Fibroblast of lung (primary cell): ENCODE measurements around the gene SPACA1. TPM values are rescaled to one million over a fixed set of nuclear protein-coding genes. Genes with fewer than 3 reads are reported as not detected.

Experiments
- DNase-seq, 2 donors: peaks; one replicate each; pipeline versions ENCODE4 v3.0.0 to v3.0.0-alpha.2; 2010; ENCODE audit warnings: low read depth in 2 of 2
- H2AFZ ChIP-seq: 2 replicates; pipeline ENCODE4 v1.5.1; 2012; ENCODE audit warnings: low read length, control low read depth, inconsistent platforms
- H3K27ac ChIP-seq: 2 replicates; pipeline ENCODE4 v1.5.1; 2011; ENCODE audit warnings: low read length, control low read depth; ENCODE audit not compliant: insufficient read depth
- H3K27me3 ChIP-seq: 2 replicates; pipeline ENCODE4 v1.5.1; 2011; ENCODE audit warnings: mild to moderate bottlenecking, low read length; ENCODE audit not compliant: control insufficient read depth, insufficient read depth
- H3K36me3 ChIP-seq: 2 replicates; pipeline ENCODE4 v1.5.1; 2011; ENCODE audit warnings: low read length; ENCODE audit not compliant: control insufficient read depth, insufficient read depth
- H3K4me1 ChIP-seq: 2 replicates; pipeline ENCODE4 v1.5.1; 2011; ENCODE audit warnings: low read length; ENCODE audit not compliant: control insufficient read depth, insufficient read depth; ENCODE audit errors: extremely low read depth
- H3K4me2 ChIP-seq: 2 replicates; pipeline ENCODE4 v1.5.1; 2011; ENCODE audit warnings: low read length, control low read depth; ENCODE audit not compliant: insufficient read depth; ENCODE audit errors: extremely low read depth
- H3K4me3 ChIP-seq, 4 experiments: fragments of 200-600 bp in 1 of 4; sonication (generic) in 1 of 4; replicated peaks in 1 of 4; 2 replicates each; pipeline ENCODE4 v1.5.1; 2011 to 2016; ENCODE audit warnings: low read length in 4 of 4, low read depth in 3 of 4, mild to moderate bottlenecking in 3 of 4, control low read depth in 2 of 4, inconsistent platforms in 1 of 4, mixed read lengths in 1 of 4; ENCODE audit not compliant: insufficient read depth in 1 of 4; ENCODE audit errors: control extremely low read depth in 1 of 4
- H3K79me2 ChIP-seq: 2 replicates; pipeline ENCODE4 v1.5.1; 2012; ENCODE audit warnings: mild to moderate bottlenecking, low read length, inconsistent platforms; ENCODE audit not compliant: control insufficient read depth, insufficient read depth
- H3K9ac ChIP-seq: 2 replicates; pipeline ENCODE4 v1.5.1; 2011; ENCODE audit warnings: mild to moderate bottlenecking, low read length, control low read depth; ENCODE audit not compliant: insufficient read depth
- H3K9me3 ChIP-seq: 2 replicates; pipeline ENCODE4 v1.5.1; 2012; ENCODE audit warnings: low read depth, low read length; ENCODE audit not compliant: control insufficient read depth, insufficient read depth
- H4K20me1 ChIP-seq: 2 replicates; pipeline ENCODE4 v1.5.1; 2011; ENCODE audit warnings: low read length; ENCODE audit not compliant: control insufficient read depth, insufficient read depth; ENCODE audit errors: extremely low read depth
- EZH2 ChIP-seq: IDR thresholded peaks from 2 replicates; pipeline ENCODE4 v1.5.1; 2012; ENCODE audit warnings: low read length, control low read depth, mild to moderate bottlenecking; ENCODE audit errors: missing control alignments
- polyA plus RNA-seq, 2 donors: library from polyadenylated mRNA; depleted of rRNA in 1 of 2; stranded (reverse) in 1 of 2; unstranded in 1 of 2; fragments of >200 nt; gene quantifications; 2 replicates each; pipeline ENCODE4 v1.2.1, GENCODE V29; 2011 to 2012; ENCODE audit warnings: missing spikeins in 1 of 2
- total RNA-seq: library from RNA; depleted of rRNA; stranded (reverse); fragments of >200 nt; gene quantifications from 2 replicates; pipeline ENCODE4 v1.2.1, GENCODE V29; 2014
- TF ChIP-seq, protein P1 (sequence below), 2 donors: IDR thresholded peaks in 1 of 2; conservative IDR thresholded peaks in 1 of 2; 1 replicate in 1 of 2; 2 replicates in 1 of 2; pipeline ENCODE4 v1.5.1; 2011 to 2012; ENCODE audit warnings: low read length in 2 of 2, control low read depth in 1 of 2, inconsistent platforms in 1 of 2, low read depth in 1 of 2, mild to moderate bottlenecking in 1 of 2

SPACA1 gene
- total and polyA plus RNA-seq, 2 donors (not counting 1 experiment from before 2014, with no cell fraction given) = not detected

DNA sequence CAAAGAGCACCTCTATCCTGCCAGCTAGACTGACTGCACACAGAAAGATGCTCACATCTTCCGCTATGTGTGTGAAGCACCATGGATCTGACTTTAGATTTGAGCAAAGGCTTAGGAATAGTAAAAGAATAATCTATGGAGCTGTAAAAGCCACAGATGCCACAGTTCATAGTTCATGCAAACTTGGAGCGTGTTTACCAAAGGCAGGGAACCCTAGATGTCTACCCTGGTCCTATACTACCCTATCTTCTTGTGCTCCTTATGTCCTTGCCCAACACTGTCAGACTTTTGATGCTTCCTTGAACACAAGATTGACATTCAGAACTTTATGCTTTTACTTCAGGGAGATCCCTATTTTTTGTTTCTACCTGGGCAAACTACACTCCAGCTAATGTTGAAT, 39.2 kb downstream of the SPACA1 start:
- H3K4me3 ChIP-seq = no peak overlapping the region
- no peak overlapping the region for H3K4me2 ChIP-seq
- TF ChIP-seq, protein P1, sequence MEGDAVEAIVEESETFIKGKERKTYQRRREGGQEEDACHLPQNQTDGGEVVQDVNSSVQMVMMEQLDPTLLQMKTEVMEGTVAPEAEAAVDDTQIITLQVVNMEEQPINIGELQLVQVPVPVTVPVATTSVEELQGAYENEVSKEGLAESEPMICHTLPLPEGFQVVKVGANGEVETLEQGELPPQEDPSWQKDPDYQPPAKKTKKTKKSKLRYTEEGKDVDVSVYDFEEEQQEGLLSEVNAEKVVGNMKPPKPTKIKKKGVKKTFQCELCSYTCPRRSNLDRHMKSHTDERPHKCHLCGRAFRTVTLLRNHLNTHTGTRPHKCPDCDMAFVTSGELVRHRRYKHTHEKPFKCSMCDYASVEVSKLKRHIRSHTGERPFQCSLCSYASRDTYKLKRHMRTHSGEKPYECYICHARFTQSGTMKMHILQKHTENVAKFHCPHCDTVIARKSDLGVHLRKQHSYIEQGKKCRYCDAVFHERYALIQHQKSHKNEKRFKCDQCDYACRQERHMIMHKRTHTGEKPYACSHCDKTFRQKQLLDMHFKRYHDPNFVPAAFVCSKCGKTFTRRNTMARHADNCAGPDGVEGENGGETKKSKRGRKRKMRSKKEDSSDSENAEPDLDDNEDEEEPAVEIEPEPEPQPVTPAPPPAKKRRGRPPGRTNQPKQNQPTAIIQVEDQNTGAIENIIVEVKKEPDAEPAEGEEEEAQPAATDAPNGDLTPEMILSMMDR (conservative IDR thresholded peaks at IDR 0.05 in 1 of 2, IDR thresholded peaks at IDR 0.05 in 1 of 2; ENCODE audit: low read depth in 1 of 2, low read length in 2 of 2) = no peak
- no peak for TF ChIP-seq EZH2
- H3K9ac ChIP-seq = no peak overlapping the region
- H3K9me3 ChIP-seq = no peaks in the 10 kb centered on the region
- no peak for DNase-seq
- no peak overlapping the region for H3K27ac ChIP-seq
- no peaks in the 10 kb centered on the region for H3K36me3 ChIP-seq
- H2AFZ ChIP-seq = no peak overlapping the region
- H3K79me2 ChIP-seq = no peaks in the 10 kb centered on the region
- H3K4me1 ChIP-seq = no peaks in the 10 kb centered on the region
- no peaks in the 10 kb centered on the region for H4K20me1 ChIP-seq
- no peaks in the 10 kb centered on the region for H3K27me3 ChIP-seq

DNA sequence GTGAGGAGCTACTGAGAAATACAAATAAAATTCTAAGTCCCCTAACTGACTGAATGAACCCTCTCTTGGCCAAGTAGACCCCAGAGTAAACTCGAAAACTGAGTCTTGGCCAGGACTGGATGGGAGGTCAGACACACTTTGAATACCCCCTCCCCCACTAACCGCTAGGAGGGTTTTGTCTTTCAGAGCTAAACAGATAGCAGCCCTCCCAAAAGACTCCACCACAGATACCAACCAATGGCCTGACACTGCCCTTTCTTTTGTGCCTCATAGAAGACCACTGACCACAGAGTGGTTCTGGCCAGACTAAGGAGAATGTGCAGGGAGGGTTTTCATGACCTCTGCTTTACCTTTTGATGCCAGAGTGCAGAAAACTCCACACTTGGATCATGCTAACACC, 42.1 kb downstream of the SPACA1 start:
- no peak overlapping the region for H3K9ac ChIP-seq
- H3K4me3 ChIP-seq = no peak overlapping the region
- no peak overlapping the region for H3K27ac ChIP-seq
- no peak overlapping the region for H3K4me2 ChIP-seq
- H4K20me1 ChIP-seq = no peaks in the 10 kb centered on the region
- no peaks in the 10 kb centered on the region for H3K27me3 ChIP-seq
- H3K9me3 ChIP-seq = no peaks in the 10 kb centered on the region
- H3K4me1 ChIP-seq = no peaks in the 10 kb centered on the region
- DNase-seq = no peak
- no peak overlapping the region for H2AFZ ChIP-seq
- no peaks in the 10 kb centered on the region for H3K36me3 ChIP-seq
- no peak for TF ChIP-seq EZH2
- TF ChIP-seq, protein P1 (conservative IDR thresholded peaks at IDR 0.05 in 1 of 2, IDR thresholded peaks at IDR 0.05 in 1 of 2; ENCODE audit: low read depth in 1 of 2, low read length in 2 of 2) = no peak
- H3K79me2 ChIP-seq = no peaks in the 10 kb centered on the region

DNA sequence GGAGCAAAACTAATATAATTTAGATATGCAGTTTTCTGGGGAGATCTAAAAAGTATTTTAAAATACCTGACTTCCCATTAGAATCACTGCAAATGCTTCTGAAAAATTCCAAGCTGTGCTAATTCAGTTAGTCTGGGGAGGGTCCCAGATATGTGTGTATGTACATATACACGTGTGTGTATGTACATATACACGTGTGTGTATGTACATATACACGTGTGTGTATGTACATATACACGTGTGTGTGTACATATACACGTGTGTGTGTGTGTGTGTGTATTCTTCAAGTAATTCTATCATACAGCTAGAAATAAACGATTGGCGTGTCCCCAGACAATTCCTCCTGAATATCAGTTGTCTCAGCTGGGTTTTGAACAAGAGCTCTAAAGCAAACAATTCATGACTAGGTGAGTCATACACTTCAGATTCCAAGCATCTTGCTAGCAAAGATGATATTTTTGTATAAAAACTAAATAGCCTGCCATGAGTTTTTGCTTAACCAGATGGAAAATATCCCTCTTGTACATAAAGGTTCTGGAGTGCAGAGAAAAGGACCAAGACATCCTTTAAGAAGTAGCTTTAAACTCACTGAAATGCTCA, 58.2 kb downstream of the SPACA1 start:
- H3K4me3 ChIP-seq = no peak overlapping the region
- no peaks in the 10 kb centered on the region for H3K4me1 ChIP-seq
- H3K36me3 ChIP-seq = no peaks in the 10 kb centered on the region
- no peak overlapping the region for H3K9ac ChIP-seq
- no peaks in the 10 kb centered on the region for H3K9me3 ChIP-seq
- no peak overlapping the region for H3K27ac ChIP-seq
- no peak overlapping the region for H3K4me2 ChIP-seq
- H4K20me1 ChIP-seq = no peaks in the 10 kb centered on the region
- H3K79me2 ChIP-seq = no peaks in the 10 kb centered on the region
- peak in 1 of 2 donors; percentile 42 for DNase-seq
- TF ChIP-seq, protein P1 (conservative IDR thresholded peaks at IDR 0.05 in 1 of 2, IDR thresholded peaks at IDR 0.05 in 1 of 2; ENCODE audit: low read depth in 1 of 2, low read length in 2 of 2) = no peak
- TF ChIP-seq EZH2 = no peak
- H2AFZ ChIP-seq = no peak overlapping the region
- H3K27me3 ChIP-seq = no peaks in the 10 kb centered on the region
